DMS153 treated with DMSO at 0.1 percent for 48 hours (cell line): ENCODE results near the gene INF2.

Experiments
- DNase-seq: peaks from one replicate; lab custom pipeline; 2025; ENCODE audit not compliant: unreplicated experiment; lab: John Stamatoyannopoulos, UW

INF2 gene

DNA sequence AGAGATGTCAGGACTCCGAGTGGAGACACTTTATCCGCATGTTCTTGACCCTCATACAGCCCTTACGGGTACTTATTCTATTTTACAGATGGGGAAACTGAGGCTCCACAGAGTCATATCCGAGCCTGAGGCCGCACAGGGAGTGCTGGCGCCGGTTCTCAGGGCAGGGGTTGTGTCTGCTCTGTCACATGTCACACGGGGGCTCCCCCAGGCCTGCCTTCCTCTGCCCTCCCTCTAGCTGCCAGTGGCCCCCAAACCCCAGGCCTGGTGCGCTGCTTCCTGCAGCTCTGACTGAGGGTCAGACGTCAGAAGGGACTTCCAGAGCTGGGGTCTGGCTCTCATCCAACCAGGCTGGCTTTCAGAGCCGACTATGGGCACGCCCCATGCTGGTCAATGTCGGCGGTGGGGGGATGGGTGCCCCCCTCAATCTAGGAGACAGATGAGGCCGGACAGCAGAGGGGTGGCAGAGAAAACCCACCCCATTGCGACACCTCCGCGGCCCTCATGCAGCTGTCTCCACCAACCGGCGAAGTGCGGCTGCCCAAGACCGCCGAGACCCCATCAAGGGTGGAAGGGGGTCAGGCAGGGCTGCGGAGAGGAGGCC lies 811 bp upstream of the INF2 start:
- DNase-seq = no peak

DNA sequence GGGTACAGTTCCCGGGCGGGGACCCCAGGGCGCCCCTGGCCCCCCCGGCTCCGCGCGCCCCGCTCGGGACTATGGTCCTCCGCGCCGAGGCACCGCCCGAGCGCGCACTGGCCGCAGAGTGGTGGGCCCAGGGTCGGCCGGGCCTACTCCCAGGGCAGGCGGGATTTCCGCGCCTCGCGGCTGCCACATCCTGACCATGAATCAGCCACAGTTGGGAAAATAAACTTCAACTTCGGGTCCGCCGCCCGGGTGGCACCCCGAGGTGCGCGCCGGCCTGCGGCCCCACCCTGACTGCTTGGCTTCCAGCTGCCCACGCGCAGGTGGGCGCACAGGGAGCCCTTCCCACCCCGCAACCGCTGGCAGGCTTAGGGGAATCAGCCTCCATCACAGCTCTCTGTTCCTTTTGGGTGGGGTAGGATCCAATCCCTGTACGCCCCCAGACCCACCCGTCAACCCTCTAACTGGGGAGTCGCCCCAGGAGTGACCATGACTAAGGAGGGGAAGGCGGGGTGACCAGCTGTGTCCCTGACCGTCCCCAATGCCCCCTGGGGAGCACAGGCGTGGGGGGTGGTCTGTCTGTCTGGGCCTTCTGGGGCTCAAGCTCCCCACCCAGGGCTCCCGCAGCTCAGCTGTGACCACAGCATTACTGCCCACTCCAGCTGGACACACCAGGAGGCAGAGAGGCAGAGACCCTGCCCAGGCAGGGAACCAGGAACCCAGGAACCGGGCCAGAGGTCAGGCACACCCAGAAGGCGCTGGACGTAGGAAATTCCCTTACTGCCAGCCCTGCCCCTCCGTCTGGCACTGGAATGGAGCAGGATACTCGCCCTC lies 678 bp downstream of the INF2 start:
- DNase-seq = no peak

DNA sequence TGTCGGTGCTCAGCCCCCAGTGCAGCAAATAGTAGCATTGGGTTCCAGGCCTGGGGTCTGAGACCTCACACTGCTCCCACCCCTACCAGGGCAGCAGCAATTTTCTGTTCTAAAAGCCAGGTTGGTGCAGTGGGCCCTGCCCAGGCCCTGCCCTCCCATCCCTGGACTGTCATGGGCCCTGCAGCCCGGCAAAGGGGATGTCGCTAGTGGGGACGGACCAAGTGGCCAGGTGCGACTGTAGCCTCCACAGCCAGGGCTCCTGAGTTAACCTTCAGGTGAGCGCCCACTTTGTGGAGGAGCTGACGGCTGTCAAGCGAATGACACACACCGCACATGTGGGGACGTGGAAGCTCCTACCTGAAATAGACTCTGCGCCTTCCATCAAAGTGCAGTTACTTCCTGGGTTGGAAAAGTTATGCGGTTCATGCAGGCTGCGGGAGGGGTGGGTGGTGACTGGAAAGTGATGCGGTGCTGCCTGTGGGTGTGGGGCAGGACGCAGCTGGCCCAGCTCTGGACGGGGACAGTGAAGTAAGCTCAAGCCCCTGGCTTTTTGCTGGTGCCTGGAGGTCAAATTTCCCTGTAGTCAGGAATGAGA lies 1.5 kb downstream of the INF2 start:
- DNase-seq = no peak

DNA sequence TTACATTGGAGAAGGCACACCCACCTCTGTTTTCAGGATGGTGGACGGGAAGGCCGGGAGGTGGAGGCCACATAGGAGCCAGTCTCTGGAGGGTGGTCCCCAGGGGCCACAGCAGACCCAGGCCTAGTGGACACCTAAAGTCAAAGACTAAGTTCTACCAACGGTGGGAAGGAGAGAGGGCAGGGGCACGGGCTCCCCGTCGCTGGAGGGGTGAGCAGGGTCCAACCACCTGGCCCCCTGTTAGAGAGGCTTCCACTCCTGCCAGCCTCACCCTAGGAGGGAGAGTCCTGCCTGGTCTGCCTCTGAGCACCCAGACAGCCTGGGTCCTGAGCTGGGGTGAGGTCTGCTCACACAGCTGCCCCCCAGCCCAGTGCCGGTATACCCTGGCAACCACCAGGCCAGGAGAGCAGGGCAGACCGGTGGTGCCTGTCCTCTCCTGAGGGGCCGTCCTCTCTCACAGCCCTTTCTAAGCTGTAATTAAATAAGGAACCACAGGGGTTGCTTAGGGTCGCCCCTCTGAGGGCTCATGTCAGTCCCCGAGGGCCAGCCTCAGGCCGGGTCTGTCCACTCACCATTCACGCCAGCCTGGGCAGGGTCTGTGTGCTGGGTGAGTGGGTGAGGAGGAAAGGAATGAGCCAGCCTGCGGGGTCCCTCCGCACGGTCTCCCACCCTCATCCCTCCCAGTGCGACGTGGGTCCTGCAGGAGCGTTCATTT lies 2.3 kb downstream of the INF2 start:
- DNase-seq = no peak

DNA sequence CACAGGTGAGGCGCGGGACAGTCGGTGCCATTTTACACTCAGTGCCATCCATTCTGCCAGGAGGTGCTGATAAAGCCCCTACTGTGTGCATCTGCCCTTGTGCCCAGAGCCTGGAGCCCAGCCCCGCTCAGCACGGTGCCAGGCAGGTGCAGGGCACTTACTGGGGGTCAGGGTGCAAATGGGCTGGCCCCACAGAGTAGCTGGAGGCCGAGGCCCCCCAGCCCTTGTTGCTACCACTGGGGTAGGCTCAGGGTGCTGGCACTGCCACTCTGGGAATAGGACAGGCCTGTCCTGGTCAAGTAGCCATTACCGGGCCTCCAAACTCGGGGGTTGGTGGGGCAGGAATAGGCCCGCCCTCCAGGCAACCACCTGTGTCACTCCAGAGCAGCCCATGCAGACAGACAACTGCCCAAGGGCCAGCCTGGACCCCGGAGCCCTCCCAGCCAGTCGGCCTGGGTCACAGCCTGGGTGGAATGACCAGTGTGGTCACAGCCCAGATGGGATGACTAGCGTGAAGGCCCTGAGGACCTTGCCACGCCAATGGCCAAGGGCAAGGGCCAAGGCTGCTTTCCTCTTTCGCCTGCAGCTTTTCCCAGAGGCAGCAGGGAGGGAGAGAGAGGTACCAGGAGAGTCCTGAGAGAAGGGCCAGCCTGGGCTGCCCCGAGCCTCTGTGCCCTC lies 3.0 kb downstream of the INF2 start:
- no peak for DNase-seq

DNA sequence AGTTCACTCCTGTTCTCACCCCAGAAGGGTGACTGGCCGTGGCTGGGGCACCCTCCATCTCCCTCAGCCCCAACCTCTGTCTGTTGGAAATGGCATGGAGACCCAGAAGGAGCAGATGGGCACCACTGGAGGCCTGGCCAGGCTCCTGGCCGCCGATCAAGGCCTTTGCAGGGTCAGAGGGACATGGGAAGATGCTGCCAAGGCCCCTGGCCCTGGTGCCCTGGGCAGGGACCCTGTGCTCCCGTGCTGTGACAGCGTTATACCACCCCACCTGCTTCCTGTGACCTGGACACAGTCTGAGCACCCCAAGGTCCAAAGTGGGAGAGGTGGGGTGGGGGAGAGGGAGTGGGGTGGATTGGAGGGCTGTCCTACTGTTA lies 3.5 kb downstream of the INF2 start:
- no peak for DNase-seq

DNA sequence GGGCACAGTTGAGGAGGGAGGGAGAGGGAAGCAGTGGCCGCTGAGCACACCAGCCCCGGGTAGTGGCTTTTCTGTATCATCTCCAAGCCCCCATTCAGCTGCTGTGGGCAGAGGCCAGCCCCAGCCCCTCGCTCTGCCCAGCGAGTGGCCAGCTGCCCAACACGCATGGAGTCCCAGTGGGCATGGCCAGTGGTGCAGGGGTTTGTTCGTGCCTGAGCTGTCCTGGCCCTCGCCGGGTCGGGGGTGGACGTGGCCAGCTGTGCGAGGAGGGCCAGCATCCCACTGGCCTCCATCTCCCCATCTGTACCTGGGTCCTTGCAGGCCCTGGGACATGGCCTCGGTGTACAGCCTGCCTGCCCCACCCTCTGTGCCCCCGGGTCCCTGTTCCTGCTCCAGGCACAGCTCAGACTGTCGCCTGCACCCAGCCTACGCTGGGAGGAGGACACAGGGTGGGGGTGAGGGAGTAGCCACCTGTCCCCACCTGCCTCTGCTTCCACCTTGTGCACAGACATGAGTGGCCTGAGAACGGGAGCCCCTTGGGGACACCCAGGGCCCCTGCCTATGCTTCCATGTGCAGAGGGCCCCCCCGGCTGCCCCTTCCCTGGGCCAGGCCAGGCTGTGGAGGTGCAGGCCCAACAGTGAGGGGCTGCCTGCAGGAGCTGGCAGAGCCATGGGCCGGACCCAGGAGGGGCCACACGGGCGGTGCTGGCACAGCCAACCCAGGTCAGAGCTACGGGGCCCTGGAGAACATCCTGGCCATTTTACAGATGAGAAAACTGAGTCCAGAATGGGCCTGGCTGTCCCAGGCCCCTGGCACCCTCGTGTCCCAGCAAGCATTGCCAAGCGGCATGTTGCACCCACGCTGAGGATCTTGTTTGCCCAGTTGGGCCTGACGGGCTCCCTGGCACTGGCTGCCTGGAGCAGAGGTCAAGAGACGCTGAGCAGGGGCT lies 4.3 kb downstream of the INF2 start:
- no peak for DNase-seq

DNA sequence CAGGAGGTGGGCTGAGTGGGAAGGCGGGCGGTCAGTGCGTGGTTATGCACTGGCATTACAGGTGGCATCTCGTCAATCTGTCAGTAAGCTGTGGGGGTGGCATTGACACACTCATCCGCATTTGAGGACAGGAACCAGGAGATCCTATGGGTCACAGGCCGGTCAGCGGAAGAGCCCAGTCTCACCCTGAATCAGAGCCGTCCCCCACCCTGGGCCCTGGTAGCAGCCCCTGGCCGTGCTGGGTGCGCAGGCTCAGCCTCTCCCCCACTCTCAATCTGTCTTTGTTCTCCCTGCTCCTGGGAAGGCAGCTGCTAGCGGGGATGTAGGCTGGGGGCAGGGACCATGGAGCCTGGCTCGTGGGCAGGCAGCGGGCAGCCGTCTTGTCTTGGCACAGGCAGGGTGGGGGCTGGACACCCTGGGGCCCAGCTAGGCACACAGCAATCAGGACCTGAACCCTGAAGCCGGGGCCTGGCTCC lies 5.1 kb downstream of the INF2 start:
- DNase-seq = no peak

DNA sequence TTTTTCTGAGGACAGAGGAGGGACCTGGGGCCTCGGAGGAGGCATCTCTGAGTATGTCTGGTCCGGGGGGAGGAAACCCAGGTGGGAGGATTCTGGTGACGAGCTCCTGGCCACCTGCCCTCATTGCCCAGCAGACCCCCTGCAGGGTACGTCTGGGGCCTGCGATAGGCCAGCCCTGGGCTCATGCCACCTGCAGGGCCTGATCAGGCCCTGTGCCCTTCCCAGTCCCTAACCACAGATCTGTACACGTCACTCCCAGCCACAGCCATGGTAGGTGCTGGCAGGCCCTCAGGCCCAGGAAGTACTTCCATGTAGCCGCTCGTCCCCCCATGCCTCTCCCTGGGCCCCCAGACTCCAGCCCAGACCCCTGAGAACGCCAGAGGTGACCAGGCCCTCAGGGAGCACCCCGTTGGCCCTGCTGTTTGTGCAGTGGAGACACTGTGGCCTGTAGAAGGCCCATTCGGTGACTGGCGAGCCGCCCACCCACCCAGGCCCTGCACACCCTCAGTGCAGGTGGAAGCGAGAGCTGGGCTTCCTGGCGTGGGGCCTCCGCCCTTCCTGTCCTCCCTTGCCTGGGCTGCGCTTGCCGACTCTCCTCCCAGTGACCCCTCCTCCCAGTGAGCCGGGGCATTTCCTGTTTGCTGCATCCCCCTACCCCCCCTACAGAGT lies 5.7 kb downstream of the INF2 start:
- no peak for DNase-seq

DNA sequence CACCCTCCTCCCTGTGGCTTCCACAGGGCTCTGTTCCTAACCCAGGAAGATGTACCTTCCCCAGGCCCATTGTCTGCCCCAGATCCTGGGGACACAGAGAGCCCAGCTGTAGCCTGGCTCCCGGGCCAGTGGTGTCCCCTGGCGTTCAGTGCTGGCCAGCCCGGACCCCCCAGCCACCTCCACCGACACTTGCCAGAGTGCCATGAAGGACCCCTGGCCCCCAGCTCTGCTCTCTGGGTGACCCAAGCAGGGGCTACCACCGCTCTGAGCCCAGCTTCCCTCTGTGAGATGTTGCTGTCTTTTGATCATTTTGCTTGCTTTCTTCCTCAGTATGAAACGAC lies 6.2 kb downstream of the INF2 start:
- no peak for DNase-seq

DNA sequence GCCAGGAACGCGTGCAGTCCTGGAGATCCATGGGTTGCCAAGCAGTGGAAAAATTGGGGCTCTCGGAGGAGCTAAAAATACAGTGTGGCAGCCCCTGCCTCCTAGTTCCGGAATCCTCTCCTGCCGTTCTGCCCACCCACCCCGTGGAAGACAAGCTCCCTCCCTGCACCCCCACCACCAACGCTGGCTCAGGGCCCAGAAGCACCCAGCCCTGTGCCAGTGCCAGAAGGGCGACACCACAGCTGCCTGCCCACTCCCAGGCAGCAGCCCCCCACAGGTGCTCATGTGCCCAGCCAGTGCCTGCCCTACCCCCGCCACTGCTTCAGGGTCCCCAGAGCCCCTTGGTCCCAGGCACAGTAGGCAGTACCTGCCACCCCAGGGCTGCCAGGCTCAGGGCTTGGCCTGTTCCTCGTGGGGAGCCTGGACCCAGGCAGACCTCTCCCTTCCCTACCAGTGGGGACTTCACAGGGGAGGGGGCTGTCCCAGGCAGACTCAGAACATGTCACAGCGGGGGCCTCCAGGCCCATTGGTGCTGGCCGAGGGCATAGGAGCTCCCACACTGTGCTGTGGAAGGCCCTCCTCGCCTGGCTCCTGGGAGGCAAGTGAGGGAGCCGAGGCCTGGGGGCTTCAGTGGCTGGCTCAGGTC lies 7.4 kb downstream of the INF2 start:
- DNase-seq = no peak

DNA sequence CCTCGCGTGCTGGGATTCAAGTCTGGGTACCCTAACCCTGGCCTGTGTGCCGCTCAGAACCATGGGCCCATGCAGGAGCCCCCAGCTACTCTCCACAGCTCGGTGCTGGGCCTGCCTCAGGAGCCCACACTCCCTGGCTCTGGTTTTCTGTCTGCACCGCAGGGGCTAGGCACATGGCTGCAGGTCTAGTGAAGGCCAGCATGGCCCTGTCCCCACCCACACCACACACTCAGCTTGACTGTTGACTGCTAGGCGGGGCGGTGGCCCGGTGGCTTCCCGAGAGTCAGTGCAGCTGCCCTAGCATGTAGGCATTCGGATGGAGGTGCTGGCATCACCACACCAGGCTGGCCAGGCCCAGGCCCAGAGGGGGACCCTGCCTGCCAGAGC lies 7.9 kb downstream of the INF2 start:
- DNase-seq = no peak

DNA sequence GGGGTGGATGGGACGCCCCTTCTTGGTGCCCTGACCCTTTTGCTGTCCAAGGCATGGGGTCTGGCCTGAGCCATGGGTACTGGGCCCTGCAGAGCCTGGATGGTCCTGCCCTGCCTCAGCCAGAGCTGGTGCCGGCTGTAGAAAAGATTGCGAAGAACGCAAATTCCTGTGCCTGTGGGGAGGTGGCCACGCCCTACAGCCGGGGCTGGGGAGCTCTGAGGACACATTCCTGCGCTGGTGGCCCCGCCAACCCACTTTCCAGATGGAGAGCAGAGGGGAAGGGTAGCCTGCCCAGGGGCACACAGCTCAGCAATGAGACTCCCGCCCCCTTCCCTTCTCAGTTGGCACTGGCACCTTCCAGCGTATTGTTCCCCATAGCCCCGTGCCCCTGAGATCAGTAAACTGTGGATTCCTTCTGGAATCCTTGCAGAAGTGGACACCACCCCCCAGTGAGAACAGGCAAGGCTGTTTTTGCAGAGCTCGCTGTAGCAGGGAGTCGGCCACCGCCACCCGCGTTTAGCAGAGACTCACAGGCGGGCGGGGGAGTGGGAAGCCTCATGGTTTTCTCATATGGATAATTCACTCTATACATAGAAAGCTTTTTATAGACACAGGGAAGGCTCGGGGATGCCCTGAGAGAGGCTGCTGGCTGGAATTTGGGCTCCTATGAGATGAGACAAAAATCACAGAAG lies 8.6 kb downstream of the INF2 start:
- DNase-seq = no peak

DNA sequence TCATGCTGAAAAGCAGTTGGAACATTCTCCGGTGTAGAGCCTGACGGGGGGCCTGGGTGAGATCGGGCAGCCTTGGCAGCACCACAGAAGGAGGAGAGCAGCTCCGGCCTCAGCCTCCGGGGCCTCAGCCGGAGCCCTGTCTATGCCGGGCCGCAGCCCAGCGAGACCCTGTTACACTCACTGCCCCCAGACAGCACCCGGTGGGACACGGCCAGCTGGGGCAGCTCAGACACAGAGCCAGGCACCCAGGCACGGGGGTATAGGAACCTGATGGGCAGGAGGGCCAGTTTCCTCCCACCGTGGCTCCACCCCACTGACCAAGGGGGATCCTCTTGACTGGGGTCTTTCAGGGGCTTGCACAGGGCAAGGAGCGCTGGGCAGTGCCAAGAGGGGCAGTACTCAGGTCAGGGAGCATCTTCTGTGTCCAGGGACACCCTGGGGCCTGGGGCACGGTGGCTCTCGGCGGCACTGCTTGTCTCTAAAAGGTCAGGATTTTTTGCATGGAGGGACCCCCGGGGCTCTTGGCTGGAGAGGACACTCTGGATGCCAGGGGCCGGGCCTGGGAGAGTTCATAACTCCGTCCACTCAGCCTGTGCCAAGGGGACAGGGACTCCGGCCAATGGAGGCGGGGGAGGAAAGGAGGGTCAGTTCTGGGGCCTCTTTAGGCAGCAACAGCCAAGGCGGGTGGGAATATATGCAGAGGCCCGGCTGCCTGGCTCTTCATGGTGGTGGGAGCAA lies 9.4 kb downstream of the INF2 start:
- no peak for DNase-seq

DNA sequence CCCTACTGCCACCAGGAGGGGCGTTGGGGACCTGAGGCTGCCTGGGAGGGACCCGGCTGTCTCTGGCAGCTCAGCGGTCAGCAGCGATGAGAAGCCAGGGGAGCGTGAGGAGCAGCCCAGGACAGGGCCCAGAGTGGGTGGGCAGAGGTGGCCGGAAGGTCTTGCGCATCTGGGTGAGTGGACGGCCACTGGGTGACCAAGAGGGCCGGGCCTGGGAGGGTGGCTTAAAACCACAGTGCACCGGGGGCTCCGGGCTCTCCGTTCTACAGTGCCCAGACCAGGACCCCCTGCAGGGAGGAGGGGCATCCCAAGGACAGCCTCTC lies 10.0 kb downstream of the INF2 start:
- DNase-seq = no peak

DNA sequence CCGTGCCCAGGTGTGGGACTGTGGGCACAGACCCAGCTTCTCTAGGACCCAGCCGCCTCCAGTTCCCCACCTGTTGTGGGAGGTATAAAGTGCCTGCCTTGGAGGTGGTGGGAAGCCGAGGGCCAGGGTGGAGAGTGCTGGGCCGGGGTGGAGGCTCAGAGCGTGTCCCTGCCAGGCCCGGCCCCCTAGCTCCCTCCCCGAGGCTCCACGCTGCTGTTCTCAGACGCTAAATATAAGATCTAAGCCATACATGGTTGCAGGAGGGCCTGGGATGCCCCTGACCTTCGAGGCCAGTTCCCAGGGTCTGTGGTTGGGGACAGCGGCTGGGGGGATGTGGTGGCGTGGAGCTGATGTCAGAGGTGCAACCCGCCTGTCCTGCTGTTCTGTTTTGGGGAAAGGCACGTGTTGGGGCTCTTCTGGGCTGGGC lies 10.8 kb downstream of the INF2 start:
- DNase-seq = no peak

DNA sequence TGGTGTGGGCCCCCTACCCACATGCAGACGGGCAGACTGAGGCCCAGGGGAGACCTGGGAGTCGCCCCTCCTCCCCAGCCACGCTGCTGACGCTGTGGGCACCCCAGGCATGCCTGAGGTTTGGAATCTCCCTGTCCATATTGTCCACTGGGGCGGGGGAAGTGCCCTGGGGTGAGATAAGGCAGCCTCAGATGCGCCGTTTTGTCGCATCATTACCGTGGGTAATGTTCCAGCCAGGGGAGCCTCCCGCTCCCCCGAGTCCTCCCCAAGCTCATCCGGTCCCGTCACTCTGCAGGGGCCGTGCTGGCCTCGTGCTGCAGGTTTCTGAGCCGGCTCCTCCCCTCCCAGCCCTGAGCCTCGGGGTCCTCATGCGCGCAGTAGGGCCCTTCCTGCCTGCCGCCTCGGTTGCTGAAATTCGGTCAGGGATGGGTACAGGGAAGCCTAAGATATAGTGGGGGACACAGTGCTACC lies 11.4 kb downstream of the INF2 start:
- DNase-seq = no peak
